SK-N-MC (cell line): ENCODE results near the gene IGFL1.
A peak's percentile ranks its signal among the peaks of the same experiment; 100 is the strongest.
"Not testable (repeated sequence)": the region's sequence is repeated elsewhere in the genome, so short reads cannot be mapped to it uniquely, and the experiment has no call there.

Experiments used
- DNase-seq: peaks from one replicate; pipeline ENCODE4 v3.0.0-alpha.2; 2011; ENCODE audit warnings: low read depth, low spot score
- H3K27ac ChIP-seq: fragments of 200-600 bp; sonication (generic); 2 replicates; pipeline ENCODE4 v1.5.1; 2016; ENCODE audit warnings: mixed run types
- H3K36me3 ChIP-seq: fragments of 200-600 bp; sonication (generic); 2 replicates; pipeline ENCODE4 v1.6.1; 2017; ENCODE audit warnings: antibody characterized with exemption, low read length, mixed read lengths; ENCODE audit not compliant: insufficient read depth
- H3K4me3 ChIP-seq: fragments of 200-600 bp; sonication (generic); 2 replicates; pipeline ENCODE4 v1.5.1; 2016
- H3K9ac ChIP-seq: fragments of 200-600 bp; sonication (generic); 2 replicates; pipeline ENCODE4 v1.8.0; 2017; ENCODE audit warnings: mixed run types, mixed read lengths; ENCODE audit not compliant: insufficient read length
- H3K9me3 ChIP-seq: fragments of 200-600 bp; sonication (generic); 2 replicates; pipeline ENCODE4 v1.6.1; 2017; ENCODE audit warnings: low read depth, mild to moderate bottlenecking, antibody characterized with exemption, low read length, moderate library complexity, mixed read lengths
- EZH2 ChIP-seq: fragments of 200-600 bp; sonication (generic); IDR thresholded peaks from one replicate; pipeline ENCODE4 v1.6.1; 2017; ENCODE audit warnings: antibody characterized with exemption
- FOXP2 ChIP-seq: optimal IDR thresholded peaks from 2 replicates; pipeline ENCODE3; 2011; ENCODE audit warnings: mild to moderate bottlenecking, moderate library complexity; ENCODE audit not compliant: insufficient read depth; ENCODE audit errors: extremely low read length, control extremely low read depth
- POLR2AphosphoS5 ChIP-seq: IDR thresholded peaks from 2 replicates; pipeline ENCODE4 v1.6.1; 2012; ENCODE audit warnings: mild to moderate bottlenecking, low read depth, low read length, borderline replicate concordance

The IGFL1 gene

DNA sequence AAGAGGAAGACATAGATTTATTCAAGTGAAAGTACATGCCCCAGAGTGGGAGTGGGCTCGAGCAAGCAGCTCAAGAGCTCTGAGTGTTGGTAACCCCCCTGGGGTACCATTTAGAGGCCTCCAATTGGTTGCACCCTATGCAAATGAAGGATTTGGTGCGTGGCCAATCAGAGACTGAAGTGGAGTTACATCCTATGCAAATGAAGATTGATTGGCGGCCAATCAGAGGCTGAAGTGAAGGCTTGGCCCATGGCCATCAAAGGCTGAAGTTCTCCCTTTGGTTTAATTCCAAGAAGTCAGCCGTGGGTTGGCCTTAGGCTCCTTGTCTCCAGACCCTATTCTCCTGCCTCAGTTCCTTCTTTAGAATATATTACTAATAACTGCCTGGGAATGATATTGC lies 12.9 kb upstream of the IGFL1 start:
- no peak for TF ChIP-seq FOXP2
- TF ChIP-seq EZH2: no peak
- no peak for TF ChIP-seq POLR2AphosphoS5

DNA sequence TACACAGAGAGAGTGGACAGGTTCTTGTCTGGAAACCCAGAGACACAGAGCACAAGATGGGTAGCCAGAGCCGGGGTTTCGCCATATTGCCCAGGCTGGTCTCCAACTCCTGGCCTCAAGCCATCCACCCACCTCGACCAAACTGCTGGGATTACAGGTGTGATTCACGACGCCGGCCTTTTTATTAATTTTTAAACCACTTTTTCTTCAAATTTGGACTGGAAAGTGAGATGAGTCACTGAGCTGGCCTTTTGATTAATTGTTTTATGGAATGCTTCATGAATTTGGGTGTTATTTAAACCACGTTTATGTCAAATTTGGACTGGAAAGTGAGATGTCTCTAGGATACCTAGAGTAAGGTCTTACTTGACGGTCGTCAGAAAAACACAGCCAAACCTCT lies 12.1 kb upstream of the IGFL1 start:
- H3K27ac ChIP-seq: no peak overlapping the region
- no peak overlapping the region for H3K9ac ChIP-seq
- DNase-seq: no peak
- TF ChIP-seq FOXP2: no peak
- TF ChIP-seq POLR2AphosphoS5: no peak
- no peak for TF ChIP-seq EZH2
- H3K4me3 ChIP-seq: no peak overlapping the region
- no peaks in the 10 kb centered on the region for H3K9me3 ChIP-seq
- no peaks in the 10 kb centered on the region for H3K36me3 ChIP-seq

More for the DNA sequence above, 12.9 kb upstream of the IGFL1 start:
- no peaks in the 10 kb centered on the region for H3K9me3 ChIP-seq
- H3K27ac ChIP-seq: no peak overlapping the region
- H3K4me3 ChIP-seq: no peak overlapping the region
- H3K36me3 ChIP-seq: no peaks in the 10 kb centered on the region
- DNase-seq: no peak
- H3K9ac ChIP-seq: no peak overlapping the region

DNA sequence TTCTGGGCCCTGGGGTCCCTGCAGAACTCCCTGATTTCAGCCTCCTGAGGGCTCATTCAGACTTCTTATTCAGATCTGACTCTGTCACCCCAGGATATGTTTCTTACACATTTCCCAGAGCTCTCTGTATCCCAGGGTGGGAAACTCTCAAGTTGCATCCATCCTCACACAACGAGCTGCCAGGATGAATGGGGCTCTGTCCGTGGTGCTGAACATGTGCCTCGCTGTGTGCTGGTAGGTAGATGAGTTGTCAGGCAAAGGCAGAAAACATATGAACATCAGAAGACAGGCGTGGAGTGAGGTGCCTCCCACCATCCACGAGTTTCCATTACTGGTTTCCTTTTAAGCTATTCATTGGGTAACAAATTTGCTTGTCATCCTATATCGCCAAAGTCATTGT lies 11.4 kb upstream of the IGFL1 start:
- H3K36me3 ChIP-seq: no peaks in the 10 kb centered on the region
- no peak overlapping the region for H3K9ac ChIP-seq
- no peak overlapping the region for H3K27ac ChIP-seq
- H3K4me3 ChIP-seq: no peak overlapping the region
- DNase-seq: peak; percentile 8
- no peaks in the 10 kb centered on the region for H3K9me3 ChIP-seq
- TF ChIP-seq EZH2: no peak
- TF ChIP-seq FOXP2: no peak
- TF ChIP-seq POLR2AphosphoS5: no peak

DNA sequence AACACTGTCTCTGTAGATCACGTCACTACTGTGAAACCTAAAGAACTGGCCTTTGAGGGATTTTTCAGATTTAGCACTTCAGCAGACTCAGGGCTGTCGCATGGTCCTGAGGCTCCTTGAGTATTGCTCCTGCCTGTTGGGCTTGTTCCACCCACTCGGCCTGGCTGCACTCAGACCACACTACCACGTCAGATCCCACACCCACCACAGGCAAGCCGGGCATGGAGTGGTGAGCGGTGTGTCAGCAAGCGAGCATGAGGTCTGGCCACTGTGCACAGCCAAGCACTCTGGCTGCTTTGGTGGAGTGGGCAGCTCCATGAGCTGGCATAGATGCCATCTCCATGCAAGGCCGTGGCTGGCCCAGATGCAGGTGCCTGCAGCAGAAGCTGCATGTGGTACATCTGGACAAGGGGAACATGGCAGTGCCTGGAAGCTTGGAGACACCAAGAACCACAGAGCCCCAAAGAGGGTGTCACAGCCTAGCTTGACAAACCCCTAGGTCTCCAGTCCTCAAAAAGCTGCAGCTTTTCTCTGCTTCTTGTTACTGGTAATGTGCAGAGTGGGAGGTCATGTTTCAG lies 9.4 kb upstream of the IGFL1 start:
- H3K9me3 ChIP-seq: no peaks in the 10 kb centered on the region
- no peak overlapping the region for H3K9ac ChIP-seq
- TF ChIP-seq FOXP2 (no peak), POLR2AphosphoS5 (no peak)
- DNase-seq: no peak
- no peak overlapping the region for H3K27ac ChIP-seq
- H3K36me3 ChIP-seq: no peaks in the 10 kb centered on the region
- H3K4me3 ChIP-seq: no peak overlapping the region

DNA sequence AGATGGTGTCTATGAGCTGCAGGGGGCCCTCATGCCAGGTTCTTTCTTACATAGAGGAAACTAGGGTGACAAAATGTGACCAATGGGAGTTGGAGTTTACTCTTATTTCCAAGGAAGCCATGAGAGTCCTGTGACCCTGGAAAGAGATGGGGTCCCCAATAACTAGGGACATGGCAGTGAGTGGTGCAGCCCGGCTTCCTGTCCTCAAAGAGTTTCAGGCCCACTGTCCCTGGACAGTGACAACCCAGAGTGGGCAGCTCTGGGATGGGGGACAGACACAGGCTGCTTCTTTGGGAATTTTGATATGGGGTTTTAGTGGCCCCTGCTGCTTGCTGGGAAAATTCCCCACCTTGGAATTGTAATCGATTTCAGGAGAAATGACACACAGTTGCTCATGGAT lies 8.4 kb upstream of the IGFL1 start:
- DNase-seq: no peak
- Histone ChIP-seq H3K4me3 (no peak overlapping the region), H3K27ac (no peak overlapping the region), H3K9ac (no peak overlapping the region), H3K9me3 (no peaks in the 10 kb centered on the region), H3K36me3 (no peaks in the 10 kb centered on the region)
- no peak for TF ChIP-seq EZH2
- no peak for TF ChIP-seq FOXP2
- no peak for TF ChIP-seq POLR2AphosphoS5

DNA sequence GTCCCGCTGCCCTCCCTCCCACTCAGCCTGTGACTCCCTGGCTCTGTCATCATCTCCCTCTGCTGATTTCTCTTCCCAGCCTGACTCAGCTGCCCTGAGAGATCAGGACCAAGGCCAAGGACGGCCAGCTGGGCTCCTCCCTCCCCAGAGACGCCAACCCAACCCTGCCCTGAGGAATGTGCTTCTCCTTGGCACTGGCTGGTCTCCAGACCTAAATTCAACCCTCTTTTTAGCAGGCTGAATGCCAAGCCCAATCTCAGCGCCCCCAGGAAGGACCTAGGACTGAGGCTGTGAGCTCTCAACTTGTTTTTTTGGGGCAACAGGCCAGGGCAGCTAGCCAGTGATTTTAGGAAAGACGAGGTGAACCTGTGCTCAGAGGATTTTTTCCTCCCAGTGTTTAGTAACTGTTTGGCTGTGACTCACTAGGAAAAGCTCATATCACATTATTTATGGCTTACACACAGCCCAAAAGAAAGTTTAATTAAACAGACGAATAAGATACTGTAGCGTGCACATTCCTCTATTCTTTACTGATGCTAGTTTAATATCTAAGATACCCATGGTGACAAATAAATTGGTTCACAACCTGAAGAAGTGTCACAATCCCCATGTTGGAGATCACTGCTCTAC lies 7.4 kb upstream of the IGFL1 start:
- H3K4me3 ChIP-seq: no peak overlapping the region
- no peak for DNase-seq
- no peak overlapping the region for H3K27ac ChIP-seq
- no peak overlapping the region for H3K9ac ChIP-seq
- no peaks in the 10 kb centered on the region for H3K9me3 ChIP-seq
- no peaks in the 10 kb centered on the region for H3K36me3 ChIP-seq
- TF ChIP-seq EZH2 (no peak), POLR2AphosphoS5 (no peak), FOXP2 (no peak)

DNA sequence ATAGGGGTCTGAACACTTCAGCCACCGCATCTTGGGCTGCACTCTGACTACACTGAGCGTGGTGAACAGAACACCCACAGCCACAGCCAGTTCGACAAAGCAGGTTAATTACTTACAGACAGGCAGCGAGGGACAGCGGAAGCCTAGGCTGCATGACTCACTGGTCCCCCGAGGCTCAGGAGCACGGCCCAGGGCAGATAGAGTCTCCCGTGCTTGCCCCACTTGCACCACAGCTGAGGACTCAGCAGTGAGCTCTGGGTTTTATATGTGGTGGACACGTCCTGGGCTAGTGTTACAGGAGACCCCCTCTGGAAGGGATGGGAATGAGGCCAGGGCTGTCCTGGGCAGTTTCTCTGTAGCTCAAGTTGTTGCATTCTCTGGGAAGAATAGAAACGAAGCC lies 5.8 kb upstream of the IGFL1 start:
- not testable (repeated sequence) for H3K9me3 ChIP-seq, H3K36me3 ChIP-seq, DNase-seq, H3K4me3 ChIP-seq, H3K9ac ChIP-seq, H3K27ac ChIP-seq

DNA sequence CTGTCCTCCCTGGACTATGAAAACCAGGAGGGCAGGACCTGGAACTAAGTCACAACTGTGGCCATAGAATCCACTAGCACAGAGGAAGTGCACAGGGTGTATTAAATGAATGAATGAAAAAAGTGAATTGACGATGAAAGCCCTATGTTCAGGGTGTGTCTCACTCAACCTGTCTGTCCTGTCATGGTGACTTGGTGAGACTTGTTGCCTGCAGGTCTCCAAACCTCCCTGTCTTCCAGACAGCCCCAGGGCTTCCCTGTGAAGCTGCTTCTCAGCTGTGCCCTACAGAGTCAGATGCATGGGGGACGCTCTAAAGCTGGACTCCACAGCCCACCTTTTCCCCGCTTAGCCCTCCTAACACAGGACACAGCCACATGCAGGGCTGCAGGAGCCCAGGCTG lies 4.8 kb upstream of the IGFL1 start:
- Histone ChIP-seq H3K9me3 (no peaks in the 10 kb centered on the region), H3K4me3 (no peak overlapping the region), H3K9ac (no peak overlapping the region), H3K36me3 (no peaks in the 10 kb centered on the region), H3K27ac (no peak overlapping the region)
- TF ChIP-seq POLR2AphosphoS5: no peak
- no peak for TF ChIP-seq EZH2
- no peak for TF ChIP-seq FOXP2
- DNase-seq: no peak

DNA sequence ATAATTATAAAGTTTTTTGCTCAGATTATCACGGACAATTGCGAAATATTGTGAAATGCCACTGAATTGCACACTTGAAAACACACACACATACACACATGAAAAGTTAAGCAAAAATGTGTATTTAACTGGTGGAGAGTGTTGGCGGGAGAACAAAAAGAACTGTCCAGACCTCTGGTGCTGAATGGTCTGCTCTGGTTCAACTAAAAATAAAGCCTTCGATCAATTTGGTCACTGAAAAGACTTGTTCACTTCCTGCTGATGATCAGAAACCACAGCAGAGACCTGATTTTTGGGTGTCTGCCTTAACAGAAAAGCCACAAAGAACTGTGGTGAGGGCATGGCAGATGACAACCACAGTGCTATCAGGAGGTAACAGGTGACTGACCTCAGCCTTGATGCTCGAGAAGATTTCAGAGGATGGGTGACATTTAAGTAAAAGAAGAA lies 4.0 kb upstream of the IGFL1 start:
- Histone ChIP-seq H3K9me3 (no peaks in the 10 kb centered on the region), H3K36me3 (no peaks in the 10 kb centered on the region), H3K9ac (no peak overlapping the region), H3K27ac (no peak overlapping the region), H3K4me3 (no peak overlapping the region)
- DNase-seq: no peak
- TF ChIP-seq FOXP2 (no peak), POLR2AphosphoS5 (no peak), EZH2 (no peak)
